Thyroid gland (tissue), 4 donors: ENCODE data around the gene CRYBA2.

Experiments
- CTCF ChIP-seq, 6 experiments: fragments of 200-600 bp in 3 of 6; fragments of 450-650 bp in 3 of 6; sonication (generic) in 3 of 6; IDR thresholded peaks; one replicate each; pipeline ENCODE4 v1.5.1; 2016 to 2019; ENCODE audit warnings: antibody characterized with exemption in 6 of 6, mild to moderate bottlenecking in 2 of 6, inconsistent platforms in 1 of 6, moderate library complexity in 1 of 6
- POLR2A ChIP-seq, 2 donors: fragments of 450-650 bp; IDR thresholded peaks; one replicate each; pipeline ENCODE4 v1.6.1; 2017; ENCODE audit warnings: antibody characterized with exemption in 2 of 2, mild to moderate bottlenecking in 2 of 2, moderate library complexity in 1 of 2

- TF ChIP-seq CTCF (IDR thresholded peaks at IDR 0.05) (no peak), POLR2A (IDR thresholded peaks at IDR 0.05) (no peak)
Measured at GRCh38 chr2:218990052-218990451, 3.2 kb downstream of the CRYBA2 start.
